ENCODE data around the gene OR10R2. TPM values are rescaled to one million over a fixed set of nuclear protein-coding genes. Genes with fewer than 3 reads are reported as not detected.

Gene OR10R2
- total RNA-seq, 1 donor from 2014 or later = not detected

DNA sequence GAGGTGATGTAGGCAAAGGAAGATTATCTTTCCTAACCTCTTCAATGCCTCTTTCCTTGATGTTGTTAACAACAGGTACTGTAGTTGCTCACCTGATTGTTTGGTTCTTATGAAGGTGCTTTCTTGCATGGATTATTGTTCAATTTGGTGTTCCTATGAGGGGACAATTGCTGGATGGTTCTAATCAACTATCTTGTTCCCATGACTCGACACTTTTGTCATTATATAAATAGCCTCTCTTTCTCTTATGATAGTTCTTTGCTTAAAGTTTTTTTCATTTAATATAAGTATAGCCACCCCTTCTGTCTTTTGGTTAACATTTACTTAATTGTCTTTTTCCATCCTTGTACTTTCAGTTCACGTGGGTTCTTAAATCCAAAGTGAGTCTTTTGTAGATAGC is 35.5 kb downstream of the OR10R2 start:
- H2AFZ ChIP-seq (ENCODE audit: low read depth, low read length) = no peak overlapping the region
- H3K4me1 ChIP-seq (ENCODE audit: insufficient read depth, low read length) = no peaks in the 10 kb centered on the region
- H3K36me3 ChIP-seq (ENCODE audit: insufficient read depth, low read length) = no peaks in the 10 kb centered on the region
- no peak overlapping the region for H3K27ac ChIP-seq (ENCODE audit: low read depth, low read length)
- no peak for DNase-seq (ENCODE audit: low read depth)
- TF ChIP-seq, protein P1, sequence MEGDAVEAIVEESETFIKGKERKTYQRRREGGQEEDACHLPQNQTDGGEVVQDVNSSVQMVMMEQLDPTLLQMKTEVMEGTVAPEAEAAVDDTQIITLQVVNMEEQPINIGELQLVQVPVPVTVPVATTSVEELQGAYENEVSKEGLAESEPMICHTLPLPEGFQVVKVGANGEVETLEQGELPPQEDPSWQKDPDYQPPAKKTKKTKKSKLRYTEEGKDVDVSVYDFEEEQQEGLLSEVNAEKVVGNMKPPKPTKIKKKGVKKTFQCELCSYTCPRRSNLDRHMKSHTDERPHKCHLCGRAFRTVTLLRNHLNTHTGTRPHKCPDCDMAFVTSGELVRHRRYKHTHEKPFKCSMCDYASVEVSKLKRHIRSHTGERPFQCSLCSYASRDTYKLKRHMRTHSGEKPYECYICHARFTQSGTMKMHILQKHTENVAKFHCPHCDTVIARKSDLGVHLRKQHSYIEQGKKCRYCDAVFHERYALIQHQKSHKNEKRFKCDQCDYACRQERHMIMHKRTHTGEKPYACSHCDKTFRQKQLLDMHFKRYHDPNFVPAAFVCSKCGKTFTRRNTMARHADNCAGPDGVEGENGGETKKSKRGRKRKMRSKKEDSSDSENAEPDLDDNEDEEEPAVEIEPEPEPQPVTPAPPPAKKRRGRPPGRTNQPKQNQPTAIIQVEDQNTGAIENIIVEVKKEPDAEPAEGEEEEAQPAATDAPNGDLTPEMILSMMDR (IDR thresholded peaks at IDR 0.05; ENCODE audit: insufficient read depth, low read depth, low read length) = no peak
- no peak for TF ChIP-seq EZH2 (IDR thresholded peaks at IDR 0.05; ENCODE audit: insufficient read depth, low read length)
- peaks cover 6% of the 10 kb centered on the region for H3K4me1 Mint-ChIP-seq (ENCODE audit: low read depth, unreplicated experiment)
- no peaks in the 10 kb centered on the region for H3K36me3 Mint-ChIP-seq (ENCODE audit: low read depth, unreplicated experiment)
- H3K27me3 ChIP-seq (ENCODE audit: insufficient read depth, low read length) = no peaks in the 10 kb centered on the region
- H4K20me1 ChIP-seq (ENCODE audit: insufficient read depth, low read length) = no peaks in the 10 kb centered on the region
- H3K27me3 Mint-ChIP-seq (ENCODE audit: low read depth, unreplicated experiment) = no peaks in the 10 kb centered on the region
- H3K9ac ChIP-seq (ENCODE audit: low read length) = no peak overlapping the region
- no peaks in the 10 kb centered on the region for H3K9me3 ChIP-seq (ENCODE audit: insufficient read depth, low read depth, low read length)
- no peak overlapping the region for H3K27ac Mint-ChIP-seq (ENCODE audit: unreplicated experiment)
- no peak for FAIRE-seq
- no peak overlapping the region for H3K4me3 Mint-ChIP-seq (ENCODE audit: unreplicated experiment)
- H3K4me2 ChIP-seq (ENCODE audit: low read length) = no peak overlapping the region
- H3K9me3 Mint-ChIP-seq (ENCODE audit: unreplicated experiment) = no peaks in the 10 kb centered on the region
- no peak overlapping the region for H3K4me3 ChIP-seq (ENCODE audit: insufficient read depth, low read depth, low read length)
- no peaks in the 10 kb centered on the region for H3K79me2 ChIP-seq (ENCODE audit: insufficient read depth, low read length)

GRCh38 chr1:158509471-158510156 is 37.6 kb downstream of the OR10R2 start:
- Histone ChIP-seq H3K27ac (ENCODE audit: low read depth, low read length) (no peak overlapping the region), H2AFZ (ENCODE audit: low read depth, low read length) (no peak overlapping the region), H3K9ac (ENCODE audit: low read length) (no peak overlapping the region), H3K27me3 (ENCODE audit: insufficient read depth, low read length) (no peaks in the 10 kb centered on the region), H4K20me1 (ENCODE audit: insufficient read depth, low read length) (no peaks in the 10 kb centered on the region), H3K4me2 (ENCODE audit: low read length) (no peak overlapping the region), H3K4me3 (ENCODE audit: insufficient read depth, low read depth, low read length) (no peak overlapping the region), H3K9me3 (ENCODE audit: insufficient read depth, low read depth, low read length) (no peaks in the 10 kb centered on the region), H3K36me3 (ENCODE audit: insufficient read depth, low read length) (no peaks in the 10 kb centered on the region), H3K79me2 (ENCODE audit: insufficient read depth, low read length) (no peaks in the 10 kb centered on the region), H3K4me1 (ENCODE audit: insufficient read depth, low read length) (no peaks in the 10 kb centered on the region)
- DNase-seq (ENCODE audit: low read depth) (no peak), FAIRE-seq (no peak)
- Mint-ChIP-seq H3K27ac (ENCODE audit: unreplicated experiment) (no peak overlapping the region), H3K9me3 (ENCODE audit: unreplicated experiment) (no peaks in the 10 kb centered on the region), H3K4me3 (ENCODE audit: unreplicated experiment) (no peak overlapping the region), H3K36me3 (ENCODE audit: low read depth, unreplicated experiment) (no peaks in the 10 kb centered on the region), H3K27me3 (ENCODE audit: low read depth, unreplicated experiment) (no peaks in the 10 kb centered on the region), H3K4me1 (ENCODE audit: low read depth, unreplicated experiment) (peaks cover 6% of the 10 kb centered on the region)
- TF ChIP-seq, protein P1 (IDR thresholded peaks at IDR 0.05; ENCODE audit: insufficient read depth, low read depth, low read length) = no peak
- TF ChIP-seq EZH2 (IDR thresholded peaks at IDR 0.05; ENCODE audit: insufficient read depth, low read length) = no peak

DNA sequence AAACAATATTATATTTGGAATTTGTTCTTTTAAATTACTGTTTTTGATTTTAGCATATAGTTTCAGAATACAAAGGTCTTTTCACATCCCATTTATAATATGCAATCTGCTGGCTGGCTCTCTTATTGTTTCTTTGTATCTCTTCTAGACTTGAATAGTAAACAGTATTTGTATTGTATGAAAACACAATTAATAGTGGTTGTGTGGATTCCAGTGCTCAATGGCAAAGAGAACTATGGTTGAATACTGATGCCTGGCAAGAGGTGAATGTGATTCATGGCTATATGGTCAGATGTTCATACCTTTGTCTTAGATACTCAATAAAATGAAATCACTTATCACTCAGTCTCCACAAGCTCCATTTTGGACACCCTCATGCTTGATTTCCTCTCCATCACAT is 44.9 kb downstream of the OR10R2 start:
- Histone ChIP-seq H3K4me1 (ENCODE audit: insufficient read depth, low read length) (no peaks in the 10 kb centered on the region), H2AFZ (ENCODE audit: low read depth, low read length) (no peak overlapping the region), H4K20me1 (ENCODE audit: insufficient read depth, low read length) (no peaks in the 10 kb centered on the region), H3K4me2 (ENCODE audit: low read length) (no peak overlapping the region), H3K36me3 (ENCODE audit: insufficient read depth, low read length) (no peaks in the 10 kb centered on the region), H3K79me2 (ENCODE audit: insufficient read depth, low read length) (no peaks in the 10 kb centered on the region), H3K9ac (ENCODE audit: low read length) (no peak overlapping the region), H3K27ac (ENCODE audit: low read depth, low read length) (no peak overlapping the region), H3K4me3 (ENCODE audit: insufficient read depth, low read depth, low read length) (no peak overlapping the region), H3K27me3 (ENCODE audit: insufficient read depth, low read length) (no peaks in the 10 kb centered on the region), H3K9me3 (ENCODE audit: insufficient read depth, low read depth, low read length) (no peaks in the 10 kb centered on the region)
- DNase-seq (ENCODE audit: low read depth) (no peak), FAIRE-seq (no peak)
- Mint-ChIP-seq H3K4me3 (ENCODE audit: unreplicated experiment) (no peak overlapping the region), H3K27ac (ENCODE audit: unreplicated experiment) (no peak overlapping the region), H3K4me1 (ENCODE audit: low read depth, unreplicated experiment) (no peaks in the 10 kb centered on the region), H3K36me3 (ENCODE audit: low read depth, unreplicated experiment) (no peaks in the 10 kb centered on the region), H3K27me3 (ENCODE audit: low read depth, unreplicated experiment) (no peaks in the 10 kb centered on the region), H3K9me3 (ENCODE audit: unreplicated experiment) (no peaks in the 10 kb centered on the region)
- TF ChIP-seq EZH2 (IDR thresholded peaks at IDR 0.05; ENCODE audit: insufficient read depth, low read length) = no peak
- TF ChIP-seq, protein P1 (IDR thresholded peaks at IDR 0.05; ENCODE audit: insufficient read depth, low read depth, low read length) = no peak
